HEK293 (cell line): ENCODE data around the gene PPCDC.

Source experiments
- PATZ1 ChIP-seq: fragments of 450-650 bp; formaldehyde crosslinking; IDR thresholded peaks from 2 replicates; pipeline ENCODE4 v1.5.1; 2016; ENCODE audit warnings: missing biosample characterization, missing genetic modification characterization
- REPIN1 ChIP-seq: fragments of 450-650 bp; formaldehyde crosslinking; IDR thresholded peaks from 2 replicates; pipeline ENCODE4 v1.5.1; 2017; ENCODE audit warnings: missing biosample characterization, missing genetic modification characterization, low read depth
- SP3 ChIP-seq: fragments of 450-650 bp; formaldehyde crosslinking; IDR thresholded peaks from 2 replicates; pipeline ENCODE4 v1.5.1; 2016; ENCODE audit warnings: missing biosample characterization, missing genetic modification characterization
- YY2 ChIP-seq: fragments of 450-650 bp; formaldehyde crosslinking; IDR thresholded peaks from 2 replicates; pipeline ENCODE4 v1.5.1; 2016; ENCODE audit warnings: missing biosample characterization, missing genetic modification characterization
- ZBTB6 ChIP-seq: fragments of 450-650 bp; formaldehyde crosslinking; IDR thresholded peaks from 2 replicates; pipeline ENCODE4 v1.5.1; 2017; ENCODE audit warnings: missing biosample characterization, missing genetic modification characterization
- ZNF169 ChIP-seq: fragments of 450-650 bp; formaldehyde crosslinking; IDR thresholded peaks from 2 replicates; pipeline ENCODE4 v1.5.1; 2016; ENCODE audit warnings: missing biosample characterization, missing genetic modification characterization
- ZNF202 ChIP-seq: fragments of 450-650 bp; formaldehyde crosslinking; IDR thresholded peaks from 2 replicates; pipeline ENCODE4 v1.5.1; 2016; ENCODE audit warnings: missing biosample characterization, missing genetic modification characterization, borderline replicate concordance
- ZNF223 ChIP-seq: fragments of 450-650 bp; formaldehyde crosslinking; IDR thresholded peaks from 2 replicates; pipeline ENCODE4 v1.5.1; 2016; ENCODE audit warnings: missing biosample characterization, missing genetic modification characterization
- ZNF239 ChIP-seq: fragments of 450-650 bp; formaldehyde crosslinking; IDR thresholded peaks from 2 replicates; pipeline ENCODE4 v1.5.1; 2016; ENCODE audit warnings: missing biosample characterization, missing genetic modification characterization
- ZNF274 ChIP-seq, 2 experiments: fragments of 200-500 bp in 1 of 2; fragments of 450-650 bp in 1 of 2; sonication (Bioruptor generic) in 1 of 2; formaldehyde crosslinking in 1 of 2; IDR thresholded peaks; 2 replicates each; pipeline versions ENCODE4 v1.5.1 to v1.6.1; 2014 to 2016; ENCODE audit warnings: borderline replicate concordance in 1 of 2, inconsistent platforms in 1 of 2, low read length in 1 of 2, missing biosample characterization in 1 of 2, missing genetic modification characterization in 1 of 2
- ZNF391 ChIP-seq: fragments of 450-650 bp; formaldehyde crosslinking; IDR thresholded peaks from 2 replicates; pipeline ENCODE4 v1.5.1; 2016; ENCODE audit warnings: low read depth, missing biosample characterization, missing genetic modification characterization, borderline replicate concordance
- ZNF398 ChIP-seq: fragments of 450-650 bp; formaldehyde crosslinking; IDR thresholded peaks from 2 replicates; pipeline ENCODE4 v1.5.1; 2017; ENCODE audit warnings: missing biosample characterization, missing genetic modification characterization
- ZNF416 ChIP-seq: fragments of 450-650 bp; formaldehyde crosslinking; IDR thresholded peaks from 2 replicates; pipeline ENCODE4 v1.5.1; 2016; ENCODE audit warnings: missing biosample characterization, missing genetic modification characterization
- ZNF433 ChIP-seq: fragments of 450-650 bp; formaldehyde crosslinking; IDR thresholded peaks from 2 replicates; pipeline ENCODE4 v1.5.1; 2016; ENCODE audit warnings: missing biosample characterization, missing genetic modification characterization, low read depth
- ZNF513 ChIP-seq: fragments of 450-650 bp; IDR thresholded peaks from 2 replicates; pipeline ENCODE4 v1.5.1; 2018; ENCODE audit warnings: missing biosample characterization, missing genetic modification characterization
- ZNF530 ChIP-seq: fragments of 450-650 bp; formaldehyde crosslinking; IDR thresholded peaks from 2 replicates; pipeline ENCODE4 v1.5.1; 2016; ENCODE audit warnings: low read depth, missing biosample characterization, missing genetic modification characterization
- ZNF658 ChIP-seq: fragments of 450-650 bp; formaldehyde crosslinking; IDR thresholded peaks from 2 replicates; pipeline ENCODE4; 2016; ENCODE audit warnings: missing biosample characterization, missing genetic modification characterization
- ZNF664 ChIP-seq: fragments of 450-650 bp; formaldehyde crosslinking; IDR thresholded peaks from 2 replicates; pipeline ENCODE4 v1.5.1; 2016; ENCODE audit warnings: missing biosample characterization, missing genetic modification characterization
- ZNF76 ChIP-seq: fragments of 450-650 bp; formaldehyde crosslinking; IDR thresholded peaks from 2 replicates; pipeline ENCODE4; 2016; ENCODE audit warnings: low read depth, missing biosample characterization, missing genetic modification characterization, borderline replicate concordance
- ZNF768 ChIP-seq: fragments of 450-650 bp; formaldehyde crosslinking; IDR thresholded peaks from 2 replicates; pipeline ENCODE4 v1.5.1; 2018; ENCODE audit warnings: missing biosample characterization, mild to moderate bottlenecking, missing genetic modification characterization
- ZNF776 ChIP-seq: fragments of 450-650 bp; formaldehyde crosslinking; IDR thresholded peaks from 2 replicates; pipeline ENCODE4 v1.5.0; 2017; ENCODE audit warnings: missing biosample characterization, missing genetic modification characterization, borderline replicate concordance
- ZNF792 ChIP-seq: fragments of 450-650 bp; formaldehyde crosslinking; IDR thresholded peaks from 2 replicates; pipeline ENCODE4 v1.5.1; 2016; ENCODE audit warnings: missing biosample characterization, missing genetic modification characterization
- ZNF843 ChIP-seq: fragments of 450-650 bp; formaldehyde crosslinking; IDR thresholded peaks from 2 replicates; pipeline ENCODE4 v1.5.1; 2016; ENCODE audit warnings: missing biosample characterization, missing genetic modification characterization
- ZXDB ChIP-seq: fragments of 450-650 bp; formaldehyde crosslinking; IDR thresholded peaks from 2 replicates; pipeline ENCODE4 v1.5.1; 2016; ENCODE audit warnings: missing biosample characterization, missing genetic modification characterization
- TF ChIP-seq, protein P1 (sequence below): fragments of 450-650 bp; formaldehyde crosslinking; IDR thresholded peaks from 2 replicates; pipeline ENCODE4; 2016; ENCODE audit warnings: missing biosample characterization, missing genetic modification characterization
- TF ChIP-seq, protein P2 (sequence below): fragments of 450-650 bp; formaldehyde crosslinking; optimal IDR thresholded peaks from 2 replicates; pipeline ENCODE3; 2016; ENCODE audit warnings: missing biosample characterization, mild to moderate bottlenecking, missing genetic modification characterization

Gene PPCDC

DNA sequence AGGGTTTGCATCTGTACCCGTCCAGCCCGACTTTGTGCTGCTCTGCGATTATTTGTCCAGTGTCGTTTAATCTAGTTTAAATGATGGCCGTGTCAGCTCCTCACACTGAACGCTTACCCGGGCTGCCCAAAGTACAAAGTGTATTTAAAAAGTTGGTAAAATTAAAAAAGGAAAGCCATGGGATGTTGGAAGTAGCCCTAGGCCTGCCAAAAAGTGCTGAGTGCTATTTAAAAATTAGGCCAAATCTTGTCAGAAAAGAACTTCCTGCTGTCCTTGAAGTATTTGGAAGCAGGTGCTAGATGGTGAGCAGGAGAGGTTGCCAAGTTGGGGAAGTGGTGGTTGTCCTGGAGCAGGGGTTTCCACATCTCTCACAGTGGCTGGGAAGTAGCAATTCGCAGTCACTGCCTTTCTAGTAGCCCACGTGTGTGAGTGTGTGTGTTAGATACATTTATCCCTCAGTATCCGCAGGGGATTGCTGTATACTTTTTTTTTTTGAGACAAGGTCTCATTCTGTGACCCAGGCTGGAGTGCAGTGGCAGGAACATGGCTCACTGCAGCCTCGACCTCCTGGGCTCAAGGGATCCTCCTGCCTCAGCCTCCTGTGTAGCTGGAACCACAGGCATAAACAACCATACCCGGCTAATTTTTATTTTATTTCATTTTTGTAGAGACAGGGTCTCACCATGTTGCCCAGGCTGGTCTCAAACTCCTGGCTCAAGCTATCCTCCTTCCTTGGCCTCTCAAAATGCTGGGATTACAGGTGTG is 664 bp downstream of the PPCDC start (continued):
- TF ChIP-seq, protein P1, sequence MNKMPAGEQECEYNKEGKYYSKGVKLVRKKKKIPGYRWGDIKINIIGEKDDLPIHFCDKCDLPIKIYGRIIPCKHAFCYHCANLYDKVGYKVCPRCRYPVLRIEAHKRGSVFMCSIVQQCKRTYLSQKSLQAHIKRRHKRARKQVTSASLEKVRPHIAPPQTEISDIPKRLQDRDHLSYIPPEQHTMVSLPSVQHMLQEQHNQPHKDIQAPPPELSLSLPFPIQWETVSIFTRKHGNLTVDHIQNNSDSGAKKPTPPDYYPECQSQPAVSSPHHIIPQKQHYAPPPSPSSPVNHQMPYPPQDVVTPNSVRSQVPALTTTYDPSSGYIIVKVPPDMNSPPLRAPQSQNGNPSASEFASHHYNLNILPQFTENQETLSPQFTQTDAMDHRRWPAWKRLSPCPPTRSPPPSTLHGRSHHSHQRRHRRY (tag by site-specific recombination) = no peak
- no peak for TF ChIP-seq ZNF274 (IDR thresholded peaks at IDR 0.05; ENCODE audit: low read length)
- TF ChIP-seq ZNF274 (tag by site-specific recombination; IDR thresholded peaks at IDR 0.05; ENCODE audit: borderline replicate concordance) = no peak
- peak; percentile 51; the same call in 1 of the 2 replicates for TF ChIP-seq ZNF792 (tag by site-specific recombination)
- no peak for TF ChIP-seq ZNF223 (tag by site-specific recombination)
- TF ChIP-seq ZNF398 (tag by site-specific recombination) = no peak; the same call in 1 of the 2 replicates
- no peak for TF ChIP-seq ZNF433
- TF ChIP-seq ZNF843 (tag by site-specific recombination) = no peak
- no peak for TF ChIP-seq ZNF202 (tag by site-specific recombination)
- TF ChIP-seq ZNF664 = no peak
- no peak for TF ChIP-seq ZBTB6 (tag by site-specific recombination)
- no peak for TF ChIP-seq ZNF658
- TF ChIP-seq ZNF239 (tag by site-specific recombination) = no peak
- TF ChIP-seq ZNF776 = no peak
- 0 out of 2 replicates have a peak, but pooled peaks have one; percentile 2 for TF ChIP-seq YY2
- no peak for TF ChIP-seq ZNF416 (tag by site-specific recombination)
- 0 out of 2 replicates have a peak, but pooled peaks have one; percentile 12 for TF ChIP-seq ZNF391 (tag by site-specific recombination)
- no peak for TF ChIP-seq ZNF530 (tag by site-specific recombination)
- TF ChIP-seq ZNF513 (tag by site-specific recombination) = no peak
- no peak for TF ChIP-seq ZNF169 (tag by site-specific recombination)
- peak; percentile 54; the same call in 1 of the 2 replicates for TF ChIP-seq PATZ1
- 0 out of 2 replicates have a peak, but pooled peaks have one; percentile 31 for TF ChIP-seq ZXDB (tag by site-specific recombination)
- TF ChIP-seq, protein P2, sequence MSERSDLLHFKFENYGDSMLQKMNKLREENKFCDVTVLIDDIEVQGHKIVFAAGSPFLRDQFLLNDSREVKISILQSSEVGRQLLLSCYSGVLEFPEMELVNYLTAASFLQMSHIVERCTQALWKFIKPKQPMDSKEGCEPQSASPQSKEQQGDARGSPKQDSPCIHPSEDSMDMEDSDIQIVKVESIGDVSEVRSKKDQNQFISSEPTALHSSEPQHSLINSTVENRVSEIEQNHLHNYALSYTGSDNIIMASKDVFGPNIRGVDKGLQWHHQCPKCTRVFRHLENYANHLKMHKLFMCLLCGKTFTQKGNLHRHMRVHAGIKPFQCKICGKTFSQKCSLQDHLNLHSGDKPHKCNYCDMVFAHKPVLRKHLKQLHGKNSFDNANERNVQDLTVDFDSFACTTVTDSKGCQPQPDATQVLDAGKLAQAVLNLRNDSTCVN (tag by site-specific recombination) = no peak
- 0 out of 2 replicates have a peak, but pooled peaks have one; percentile 2 for TF ChIP-seq REPIN1 (tag by site-specific recombination)
- TF ChIP-seq ZNF76 (tag by site-specific recombination) = no peak
- no peak for TF ChIP-seq SP3 (tag by site-specific recombination)
- TF ChIP-seq ZNF768 (tag by site-specific recombination) = no peak
